ENCODE data around the gene AGBL3.

The AGBL3 gene

GRCh38 chr7:135147899-135148721, 161.8 kb downstream of the AGBL3 start, which contains the start of gene TMEM140:
Gene TMEM140 (plus strand): TSS chr7:135148072. CDS start chr7:135164442, 16,370 bp downstream.
- peak within 1 kb of the TSS; percentile 76 for H3K4me2 ChIP-seq (ENCODE audit: low read length)
- no peaks in the 10 kb centered on the region for H3K9me2 ChIP-seq (replicated peaks; ENCODE audit: control insufficient read depth, low read length)
- H3K36me3 ChIP-seq (ENCODE audit: control insufficient read depth, low read length), result no peaks in the 10 kb centered on the region
- H3K79me2 ChIP-seq (ENCODE audit: control insufficient read depth, low read length), result no peaks in the 10 kb centered on the region
- peaks cover 20% of the 10 kb centered on the region for H3K4me1 ChIP-seq (ENCODE audit: control insufficient read depth, low read length)
- H3K4me3 ChIP-seq (ENCODE audit: low read length), result peak within 1 kb of the TSS; percentile 67
- no peak within 1 kb of the TSS for H3K27ac ChIP-seq (ENCODE audit: low read depth, low read length)
- TF ChIP-seq EZH2phosphoT487 (IDR thresholded peaks at IDR 0.05; ENCODE audit: borderline replicate concordance, low read length), result no peak
- no peaks in the 10 kb centered on the region for H3K27me3 ChIP-seq (ENCODE audit: control insufficient read depth, low read length)
- no peaks in the 10 kb centered on the region for H4K20me1 ChIP-seq (ENCODE audit: control insufficient read depth, insufficient read depth, low read depth, low read length)
- H3F3A ChIP-seq (ENCODE audit: control insufficient read depth, insufficient read depth), result no peaks in the 10 kb centered on the region
- H3K9me3 ChIP-seq (ENCODE audit: control insufficient read depth, insufficient read depth, low read length), result no peaks in the 10 kb centered on the region

DNA sequence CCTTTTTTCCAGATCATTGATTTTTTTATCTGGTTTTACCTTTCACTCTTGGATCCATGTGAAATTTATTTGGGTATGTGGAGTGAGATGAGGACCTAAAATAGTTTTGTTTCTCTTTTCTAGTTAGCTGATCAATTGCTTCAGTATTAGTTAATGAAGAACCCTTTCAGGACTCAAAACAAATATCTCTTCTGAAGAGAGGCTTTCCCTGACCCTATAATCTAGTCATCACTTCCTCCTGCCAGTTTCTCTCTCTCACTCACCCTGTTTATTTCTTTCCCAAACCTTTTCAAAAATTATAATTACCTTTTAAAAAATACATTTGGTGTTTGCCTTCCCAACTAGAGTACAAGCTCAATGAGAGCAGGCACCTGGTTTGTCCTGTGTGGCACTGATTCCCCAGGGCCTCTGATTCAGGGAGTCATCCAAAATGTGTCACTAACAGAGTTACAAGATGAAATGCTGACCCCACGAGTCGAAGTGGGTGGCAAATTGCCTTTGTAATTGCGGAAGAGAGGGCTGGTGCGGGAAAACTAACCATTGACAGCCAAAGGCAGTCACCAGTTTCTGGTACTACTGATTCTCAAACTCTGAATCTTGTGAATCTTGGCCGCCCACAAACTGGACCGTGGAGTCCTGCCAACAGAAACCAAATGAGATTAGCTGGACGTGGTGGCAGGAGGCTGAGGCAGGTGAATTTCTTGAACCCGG, 163.9 kb downstream of the AGBL3 start:
- no peaks in the 10 kb centered on the region for H3K79me2 ChIP-seq (ENCODE audit: control insufficient read depth, low read length)
- H3K4me2 ChIP-seq (ENCODE audit: low read length), result no peak overlapping the region
- H3K4me3 ChIP-seq (ENCODE audit: low read length), result no peak overlapping the region
- TF ChIP-seq EZH2phosphoT487 (IDR thresholded peaks at IDR 0.05; ENCODE audit: borderline replicate concordance, low read length) (no peak), CTCF (IDR thresholded peaks at IDR 0.05; ENCODE audit: low read depth, low read length, poor library complexity, severe bottlenecking) (no peak)
- H3K27me3 ChIP-seq (ENCODE audit: control insufficient read depth, low read length), result no peaks in the 10 kb centered on the region
- peaks cover 20% of the 10 kb centered on the region for H3K4me1 ChIP-seq (ENCODE audit: control insufficient read depth, low read length)
- no peak overlapping the region for H3K27ac ChIP-seq (ENCODE audit: low read depth, low read length)
- no peaks in the 10 kb centered on the region for H3K36me3 ChIP-seq (ENCODE audit: control insufficient read depth, low read length)
- no peaks in the 10 kb centered on the region for H3K9me3 ChIP-seq (ENCODE audit: control insufficient read depth, insufficient read depth, low read length)
- H4K20me1 ChIP-seq (ENCODE audit: control insufficient read depth, insufficient read depth, low read depth, low read length), result no peaks in the 10 kb centered on the region
- no peaks in the 10 kb centered on the region for H3F3A ChIP-seq (ENCODE audit: control insufficient read depth, insufficient read depth)
- no peaks in the 10 kb centered on the region for H3K9me2 ChIP-seq (replicated peaks; ENCODE audit: control insufficient read depth, low read length)

DNA sequence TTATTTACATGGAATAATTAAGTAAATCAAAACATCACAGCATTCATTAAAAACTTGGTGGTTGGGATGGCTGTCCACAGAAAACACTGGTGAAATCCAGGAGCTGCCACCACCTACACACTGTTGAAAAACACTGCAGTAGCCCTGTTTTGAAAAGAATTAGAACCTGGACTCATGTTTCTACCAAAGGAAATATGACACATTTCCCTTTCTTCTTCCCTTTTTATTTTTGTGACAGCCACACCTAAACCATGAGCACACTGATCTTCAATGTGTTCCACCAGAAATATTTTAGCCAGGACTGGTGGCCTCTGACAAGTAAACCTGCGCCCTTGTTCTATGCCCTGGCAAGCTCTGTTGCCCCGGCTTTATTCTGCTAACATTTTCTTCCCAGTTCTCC, 164.8 kb downstream of the AGBL3 start:
- Histone ChIP-seq H3F3A (ENCODE audit: control insufficient read depth, insufficient read depth) (no peaks in the 10 kb centered on the region), H3K27ac (ENCODE audit: low read depth, low read length) (no peak overlapping the region), H3K79me2 (ENCODE audit: control insufficient read depth, low read length) (no peaks in the 10 kb centered on the region), H3K4me3 (ENCODE audit: low read length) (no peak overlapping the region), H3K9me2 (replicated peaks; ENCODE audit: control insufficient read depth, low read length) (no peaks in the 10 kb centered on the region), H3K4me1 (ENCODE audit: control insufficient read depth, low read length) (peaks cover 20% of the 10 kb centered on the region), H3K9me3 (ENCODE audit: control insufficient read depth, insufficient read depth, low read length) (peaks cover 8% of the 10 kb centered on the region; the same call in 1 of the 2 replicates), H3K27me3 (ENCODE audit: control insufficient read depth, low read length) (no peaks in the 10 kb centered on the region), H3K36me3 (ENCODE audit: control insufficient read depth, low read length) (no peaks in the 10 kb centered on the region), H3K4me2 (ENCODE audit: low read length) (no peak overlapping the region), H4K20me1 (ENCODE audit: control insufficient read depth, insufficient read depth, low read depth, low read length) (no peaks in the 10 kb centered on the region)
- no peak for TF ChIP-seq EZH2phosphoT487 (IDR thresholded peaks at IDR 0.05; ENCODE audit: borderline replicate concordance, low read length)
- no peak for TF ChIP-seq CTCF (IDR thresholded peaks at IDR 0.05; ENCODE audit: low read depth, low read length, poor library complexity, severe bottlenecking)

DNA sequence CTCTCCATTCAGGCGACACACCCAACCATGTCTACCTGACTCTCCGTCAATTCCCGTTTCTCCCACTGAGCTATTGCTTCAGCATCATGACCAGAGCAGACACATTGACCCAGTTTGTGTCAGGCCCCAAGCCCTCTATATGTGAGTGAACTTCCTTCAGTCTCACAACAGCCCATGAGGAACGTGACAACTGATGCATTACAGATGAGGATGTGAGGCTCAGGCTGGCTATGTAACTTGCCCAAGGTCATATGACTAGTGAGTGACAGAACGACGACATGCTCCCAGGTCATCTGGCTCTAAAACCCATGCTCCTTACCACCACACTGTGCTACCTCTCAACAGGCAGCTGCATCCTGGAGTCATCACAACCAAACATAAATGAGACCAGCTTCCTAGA, 165.2 kb downstream of the AGBL3 start:
- peaks cover 12% of the 10 kb centered on the region; the same call in 1 of the 2 replicates for H3K9me3 ChIP-seq (ENCODE audit: control insufficient read depth, insufficient read depth, low read length)
- H3F3A ChIP-seq (ENCODE audit: control insufficient read depth, insufficient read depth), result no peaks in the 10 kb centered on the region
- H3K4me3 ChIP-seq (ENCODE audit: low read length), result no peak overlapping the region
- H3K27ac ChIP-seq (ENCODE audit: low read depth, low read length), result no peak overlapping the region
- H3K27me3 ChIP-seq (ENCODE audit: control insufficient read depth, low read length), result no peaks in the 10 kb centered on the region
- H3K4me2 ChIP-seq (ENCODE audit: low read length), result no peak overlapping the region
- peaks cover 20% of the 10 kb centered on the region for H3K4me1 ChIP-seq (ENCODE audit: control insufficient read depth, low read length)
- H3K9me2 ChIP-seq (replicated peaks; ENCODE audit: control insufficient read depth, low read length), result no peaks in the 10 kb centered on the region
- no peaks in the 10 kb centered on the region for H3K36me3 ChIP-seq (ENCODE audit: control insufficient read depth, low read length)
- H3K79me2 ChIP-seq (ENCODE audit: control insufficient read depth, low read length), result no peaks in the 10 kb centered on the region
- TF ChIP-seq CTCF (IDR thresholded peaks at IDR 0.05; ENCODE audit: low read depth, low read length, poor library complexity, severe bottlenecking) (no peak), EZH2phosphoT487 (IDR thresholded peaks at IDR 0.05; ENCODE audit: borderline replicate concordance, low read length) (no peak)
- no peaks in the 10 kb centered on the region for H4K20me1 ChIP-seq (ENCODE audit: control insufficient read depth, insufficient read depth, low read depth, low read length)

Measured in DOHH2 (cell line).